Lower lobe of right lung (tissue), 2 donors: ENCODE measurements around the gene DTX4. TPM values are rescaled to one million over a fixed set of nuclear protein-coding genes. Genes with fewer than 3 reads are reported as not detected.
A peak's percentile ranks its signal among the peaks of the same experiment; 100 is the strongest.

ENCODE experiments used
- ATAC-seq, 2 donors: fragments of 200-7000 bp; cut with Tn5 transposase; one replicate each; pipeline ENCODE4 v1.9.1; 2020 to 2022; ENCODE audit warnings: mild to moderate bottlenecking in 2 of 2, moderate library complexity in 2 of 2
- DNase-seq: peaks from one replicate; pipeline ENCODE4 v3.0.0-alpha.2; 2020
- H3K27ac ChIP-seq: fragments of 200-600 bp; one replicate; pipeline ENCODE4 v1.8.0; 2022
- H3K27me3 ChIP-seq: fragments of 200-600 bp; one replicate; pipeline ENCODE4 v1.8.0; 2022; ENCODE audit warnings: low read depth
- H3K36me3 ChIP-seq: fragments of 200-600 bp; one replicate; pipeline ENCODE4 v1.8.0; 2022; ENCODE audit warnings: mild to moderate bottlenecking
- H3K4me1 ChIP-seq: fragments of 200-600 bp; one replicate; pipeline ENCODE4 v1.8.0; 2022
- H3K4me3 ChIP-seq: fragments of 200-600 bp; one replicate; pipeline ENCODE4 v1.8.0; 2022; ENCODE audit warnings: mild to moderate bottlenecking
- H3K9me3 ChIP-seq: fragments of 200-600 bp; one replicate; pipeline ENCODE4 v1.8.0; 2022
- intact Hi-C: fragments of 100-400 bp; cut with DNase I; formaldehyde crosslinking; loops from one replicate; pipeline ENCODE4 v1.11.0; 2022
- total RNA-seq: library from RNA; stranded (reverse); fragmentation: NEBNext Ultra II Directional; extraction: Animal tissue kit (Norgen Biotek cat#: 25700); gene quantifications from one replicate; pipeline ENCODE4 v1.2.1, GENCODE V29; 2021
- TF ChIP-seq, protein P1 (sequence below): fragments of 200-600 bp; IDR thresholded peaks from one replicate; pipeline ENCODE4 v1.8.0; 2022; ENCODE audit warnings: antibody characterized with exemption, mild to moderate bottlenecking
- donor health status: DM: no; HTN: yes; CAD: no; lungs with severe emphysema.

Gene DTX4
- total RNA-seq, 1 donor from 2014 or later: 51.7 TPM

DNA sequence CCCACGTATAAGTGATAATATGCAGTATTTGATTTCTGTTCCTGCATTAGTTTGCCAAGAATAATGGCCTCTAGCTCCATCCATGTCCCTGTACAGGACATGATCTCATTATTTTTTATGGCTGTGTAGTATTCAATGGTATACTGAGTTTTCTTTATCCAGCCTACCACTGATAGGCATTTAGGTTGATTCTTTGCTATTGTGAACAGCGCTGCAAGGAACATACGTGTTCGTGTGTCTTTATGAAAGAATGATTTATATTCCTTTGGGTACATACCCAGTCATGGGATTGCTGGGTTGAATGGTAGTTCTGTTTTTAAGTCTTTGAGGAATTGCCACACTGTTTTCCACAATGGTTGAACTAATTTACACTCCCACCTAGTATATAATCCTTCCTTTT, 30.7 kb upstream of the DTX4 start:
- no peak for ATAC-seq
- Histone ChIP-seq H3K4me3 (no peak overlapping the region), H3K36me3 (peaks cover 24% of the 10 kb centered on the region), H3K9me3 (no peaks in the 10 kb centered on the region), H3K27me3 (no peaks in the 10 kb centered on the region), H3K4me1 (peaks cover 35% of the 10 kb centered on the region), H3K27ac (no peak overlapping the region)
- intact Hi-C loops: no loop called here
- no peak for DNase-seq
- TF ChIP-seq, protein P1, sequence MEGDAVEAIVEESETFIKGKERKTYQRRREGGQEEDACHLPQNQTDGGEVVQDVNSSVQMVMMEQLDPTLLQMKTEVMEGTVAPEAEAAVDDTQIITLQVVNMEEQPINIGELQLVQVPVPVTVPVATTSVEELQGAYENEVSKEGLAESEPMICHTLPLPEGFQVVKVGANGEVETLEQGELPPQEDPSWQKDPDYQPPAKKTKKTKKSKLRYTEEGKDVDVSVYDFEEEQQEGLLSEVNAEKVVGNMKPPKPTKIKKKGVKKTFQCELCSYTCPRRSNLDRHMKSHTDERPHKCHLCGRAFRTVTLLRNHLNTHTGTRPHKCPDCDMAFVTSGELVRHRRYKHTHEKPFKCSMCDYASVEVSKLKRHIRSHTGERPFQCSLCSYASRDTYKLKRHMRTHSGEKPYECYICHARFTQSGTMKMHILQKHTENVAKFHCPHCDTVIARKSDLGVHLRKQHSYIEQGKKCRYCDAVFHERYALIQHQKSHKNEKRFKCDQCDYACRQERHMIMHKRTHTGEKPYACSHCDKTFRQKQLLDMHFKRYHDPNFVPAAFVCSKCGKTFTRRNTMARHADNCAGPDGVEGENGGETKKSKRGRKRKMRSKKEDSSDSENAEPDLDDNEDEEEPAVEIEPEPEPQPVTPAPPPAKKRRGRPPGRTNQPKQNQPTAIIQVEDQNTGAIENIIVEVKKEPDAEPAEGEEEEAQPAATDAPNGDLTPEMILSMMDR: no peak

DNA sequence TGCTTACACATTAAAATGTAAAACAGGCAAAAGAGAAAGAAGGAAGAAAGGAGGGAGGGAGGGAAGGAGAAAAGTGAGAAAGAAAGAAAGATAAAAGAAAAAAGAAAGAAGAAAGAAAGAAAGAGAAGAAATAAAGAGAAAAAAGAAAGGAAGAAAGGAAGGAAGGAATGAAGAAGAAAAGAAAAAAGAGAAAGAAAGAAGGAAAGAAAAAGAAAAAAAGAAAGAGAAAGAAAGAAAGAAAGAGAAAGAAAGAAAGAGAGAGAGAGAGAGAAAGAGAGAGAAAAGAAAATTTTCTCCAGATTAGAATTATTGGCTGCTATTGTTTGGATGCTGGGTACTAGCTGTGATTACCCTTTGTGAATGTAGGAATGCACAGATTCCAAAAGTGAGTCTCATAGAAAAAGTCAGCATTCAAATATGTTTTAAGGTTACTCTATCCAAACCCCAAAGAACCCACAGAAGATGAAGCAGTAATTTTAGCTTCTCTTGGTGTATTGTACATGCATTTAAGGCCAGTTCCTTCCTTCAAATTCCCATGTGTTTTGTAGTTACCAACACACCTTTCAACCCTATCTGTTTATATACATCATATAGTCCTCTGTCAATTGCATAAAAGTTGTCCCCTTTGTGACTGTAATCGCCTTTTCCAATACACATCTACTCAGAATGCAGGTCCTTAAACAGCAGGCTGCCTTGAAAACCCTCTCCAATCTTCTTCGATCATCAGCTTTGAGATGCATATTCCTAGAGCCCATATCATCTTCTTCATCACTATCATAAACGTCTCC, 30.1 kb upstream of the DTX4 start:
- H3K9me3 ChIP-seq: no peaks in the 10 kb centered on the region
- peak overlapping the region; percentile 96 for H3K27ac ChIP-seq
- TF ChIP-seq, protein P1: no peak
- no peaks in the 10 kb centered on the region for H3K27me3 ChIP-seq
- ATAC-seq (no peak), DNase-seq (no peak)
- H3K4me1 ChIP-seq: peaks cover 35% of the 10 kb centered on the region
- intact Hi-C loops: no loop called here
- peak overlapping the region; percentile 81 for H3K4me3 ChIP-seq
- H3K36me3 ChIP-seq: peaks cover 25% of the 10 kb centered on the region

DNA sequence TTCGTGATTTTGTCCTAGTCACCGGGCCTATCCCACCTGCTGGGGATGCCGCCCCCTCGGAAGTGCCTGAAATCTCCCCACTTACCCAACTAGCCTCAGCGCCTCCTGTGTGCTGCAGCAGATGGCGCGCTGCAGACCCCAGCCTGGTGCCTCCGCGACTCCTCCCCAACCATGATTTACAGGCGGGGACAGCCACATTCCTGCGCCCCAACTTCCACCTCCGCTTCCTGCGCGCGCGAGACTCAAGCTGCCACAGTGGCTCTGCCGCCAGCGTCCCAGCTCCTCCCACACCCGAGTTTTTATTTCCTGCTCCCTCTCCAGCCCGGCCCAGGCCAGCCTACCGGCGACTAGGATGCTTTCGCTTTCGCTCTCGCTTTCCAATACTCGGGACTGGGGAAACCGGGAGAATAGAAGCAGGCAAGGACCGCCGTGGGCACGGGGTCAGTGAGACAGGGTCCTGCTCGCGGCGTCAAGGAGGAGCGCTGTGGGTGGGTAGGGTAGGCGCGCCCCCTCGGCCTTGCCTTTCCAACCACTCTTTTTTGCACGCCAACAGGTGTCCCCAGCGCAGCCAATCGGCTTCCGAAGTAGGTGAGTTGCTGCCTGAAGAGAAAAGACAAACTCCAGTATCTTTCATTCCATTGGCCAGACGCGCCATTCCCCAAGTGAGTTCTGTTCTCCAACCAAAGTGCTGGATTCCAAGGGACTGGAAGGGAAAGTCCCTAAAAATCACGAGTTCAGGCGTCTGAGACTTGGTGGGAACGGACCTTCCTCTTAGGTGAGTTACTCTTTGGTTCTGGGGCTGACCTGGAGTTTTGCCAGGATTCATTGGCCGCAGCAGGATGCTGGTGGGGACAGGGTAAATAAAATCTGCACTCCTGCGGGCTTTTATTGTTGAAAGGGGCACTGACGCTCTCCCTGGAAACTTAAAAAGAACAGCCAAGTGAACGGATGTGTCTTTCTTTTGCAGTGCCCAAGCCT, 29.1 kb upstream of the DTX4 start, which contains the start of gene FAM111A:
TSS of gene FAM111A (plus strand) at position 327 of the 978 bp plus-strand sequence. CDS start 6,017 bp downstream, outside the sequence.
- TF ChIP-seq, protein P1: peak; percentile 30
- intact Hi-C loops: no loop called here
- H3K4me1 ChIP-seq: peaks cover 35% of the 10 kb centered on the region
- peaks cover 27% of the 10 kb centered on the region for H3K36me3 ChIP-seq
- peak within 1 kb of the TSS; percentile 96 for H3K27ac ChIP-seq
- H3K9me3 ChIP-seq: no peaks in the 10 kb centered on the region
- peak within 1 kb of the TSS; percentile 81 for H3K4me3 ChIP-seq
- peak; percentile 95 for DNase-seq
- peak; percentile 96 to 97 for ATAC-seq
- H3K27me3 ChIP-seq: no peaks in the 10 kb centered on the region

DNA sequence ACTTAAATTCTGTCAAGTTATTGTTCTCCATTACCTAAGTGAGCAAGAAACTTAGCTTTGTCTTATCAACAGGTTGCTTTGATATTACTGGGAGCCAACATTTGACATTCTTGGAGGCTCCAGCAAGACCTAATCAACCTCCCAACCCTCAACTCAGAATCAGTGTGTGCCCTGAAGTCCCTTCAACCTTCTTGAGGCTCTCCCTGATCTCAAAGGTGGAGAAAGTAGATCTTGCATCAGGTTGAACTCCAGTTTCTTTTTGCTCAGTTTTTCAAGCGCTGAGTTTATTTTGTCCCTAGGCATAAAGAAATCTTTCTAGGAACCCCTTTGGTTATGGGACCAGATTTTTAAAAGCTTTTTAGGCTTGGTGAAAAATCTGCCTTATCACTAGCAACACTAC, 27.8 kb upstream of the DTX4 start:
- DNase-seq: no peak
- TF ChIP-seq, protein P1: no peak
- peak overlapping the region; percentile 96 for H3K27ac ChIP-seq
- H3K27me3 ChIP-seq: no peaks in the 10 kb centered on the region
- intact Hi-C loops: no loop called here
- peaks cover 22% of the 10 kb centered on the region for H3K36me3 ChIP-seq
- H3K4me1 ChIP-seq: peaks cover 35% of the 10 kb centered on the region
- no peak for ATAC-seq
- no peaks in the 10 kb centered on the region for H3K9me3 ChIP-seq
- H3K4me3 ChIP-seq: peak overlapping the region; percentile 81

DNA sequence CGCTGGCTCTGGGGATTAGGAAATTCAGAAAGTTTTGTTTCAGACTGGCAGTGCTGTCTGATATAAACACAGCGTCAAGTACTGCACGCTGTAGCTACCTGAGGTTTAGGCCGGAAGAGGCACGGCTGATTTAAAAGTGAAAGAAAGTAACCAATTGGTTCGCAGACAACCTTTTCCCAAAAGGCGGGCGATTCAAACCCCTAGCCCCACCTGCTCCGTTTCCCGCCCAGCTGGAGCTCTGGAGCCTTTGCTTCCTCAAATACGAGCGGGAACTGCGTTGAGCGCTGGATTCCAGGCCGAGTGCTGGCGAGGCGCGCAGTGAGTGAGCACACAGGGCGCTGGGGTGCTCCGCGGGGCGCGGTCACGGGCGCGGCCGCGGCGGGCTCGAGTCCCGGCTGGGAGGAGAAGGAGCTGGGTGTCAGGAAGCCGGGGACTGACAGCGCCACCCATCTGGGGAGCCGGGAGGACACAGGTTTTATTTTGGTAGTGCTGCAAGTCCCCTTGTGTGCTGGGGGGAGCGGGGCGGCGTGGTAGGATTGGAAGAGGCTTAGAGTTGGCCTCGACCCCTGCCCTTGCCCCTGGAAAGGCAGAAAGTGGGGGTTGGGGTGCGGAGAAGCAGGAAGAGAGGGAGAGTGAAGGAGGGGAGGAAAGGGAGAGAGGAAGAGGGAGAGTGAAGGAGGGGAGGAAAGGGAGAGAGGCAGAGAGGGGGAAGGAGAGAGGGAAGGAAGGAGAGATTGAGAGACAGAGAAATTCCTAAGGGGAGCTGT, 27.2 kb upstream of the DTX4 start:
- H3K9me3 ChIP-seq: no peaks in the 10 kb centered on the region
- H3K4me3 ChIP-seq: peak overlapping the region; percentile 81
- H3K27me3 ChIP-seq: no peaks in the 10 kb centered on the region
- peaks cover 17% of the 10 kb centered on the region for H3K36me3 ChIP-seq
- ATAC-seq (peak; percentile 78 to 85), DNase-seq (peak; percentile 84)
- H3K4me1 ChIP-seq: peaks cover 35% of the 10 kb centered on the region
- H3K27ac ChIP-seq: peak overlapping the region; percentile 96
- intact Hi-C loops: no loop called here
- TF ChIP-seq, protein P1: peak; percentile 19
